ENCODE data around the gene DAB2IP. TPM values are rescaled to one million over a fixed set of nuclear protein-coding genes. Genes with fewer than 3 reads are reported as not detected.

Gene DAB2IP
- total and polyA plus RNA-seq, 2 of the 4 experiments (the other 2 are of a cell fraction), result 5.6 to 17.2 TPM

DNA sequence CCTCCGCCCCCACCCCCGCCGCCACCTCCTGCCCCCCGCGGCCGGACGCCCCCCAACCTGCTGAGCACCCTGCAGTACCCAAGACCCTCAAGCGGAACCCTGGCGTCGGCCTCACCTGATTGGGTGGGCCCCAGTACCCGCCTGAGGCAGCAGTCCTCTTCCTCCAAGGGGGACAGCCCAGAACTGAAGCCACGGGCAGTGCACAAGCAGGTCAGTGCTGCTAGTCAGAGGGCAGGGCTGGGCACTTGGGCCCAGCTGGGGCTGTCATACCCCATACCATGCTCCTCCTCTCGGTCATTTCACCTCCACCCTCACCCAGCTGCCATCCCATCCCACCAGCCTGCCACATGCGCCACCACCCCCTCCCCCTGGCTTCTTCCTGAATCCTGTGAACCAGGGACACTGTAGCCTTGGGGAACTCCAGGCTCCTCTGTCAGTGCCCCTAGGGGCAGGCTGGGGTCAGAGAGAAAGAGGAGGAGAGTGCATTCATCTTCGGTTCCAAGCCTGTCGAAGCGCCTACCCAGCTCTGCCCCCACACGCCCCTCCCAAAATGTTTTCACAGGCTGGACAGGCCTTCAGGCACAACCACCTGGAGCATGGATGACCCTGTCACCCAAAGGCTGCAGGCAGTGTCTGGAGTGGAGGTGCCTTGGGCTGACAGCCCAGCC is 122.0 kb downstream of the DAB2IP start:
- BruUV-seq (replicated peaks), result no TSS peak
- H3K79me1 ChIP-seq (ENCODE audit: low read depth in 1 of 2, low read length in 2 of 2), result peaks cover 0 to 34% of the 10 kb centered on the region in 2 experiments; a peak in 2 of 4 replicates
- ATAC-seq (ENCODE audit: low read depth) (no peak), DNase-seq (no peak)
- H3K36me3 ChIP-seq (ENCODE audit: control insufficient read depth, insufficient read depth, low read length), result peaks cover 69% of the 10 kb centered on the region
- H3K4me1 ChIP-seq (ENCODE audit: control insufficient read depth, insufficient read depth, low read length), result peaks cover 17% of the 10 kb centered on the region
- no peak overlapping the region for H4K8ac ChIP-seq (ENCODE audit: low read depth in 2 of 2, low read length in 2 of 2)
- H4K91ac ChIP-seq (ENCODE audit: insufficient read depth, low read depth, low read length), result no peak overlapping the region
- H3K23ac ChIP-seq (ENCODE audit: low read depth, low read length), result no peak overlapping the region
- no peak overlapping the region for H2AK9ac ChIP-seq (replicated peaks; ENCODE audit: low read depth, low read length, poor library complexity)
- no peak overlapping the region for H3K4me3 ChIP-seq (ENCODE audit: insufficient read depth, low read depth, low read length)
- TF ChIP-seq MAFK (IDR thresholded peaks at IDR 0.05; ENCODE audit: low read depth, low read length) (no peak), RFX5 (IDR thresholded peaks at IDR 0.05; ENCODE audit: low read depth, low read length) (no peak), RCOR1 (IDR thresholded peaks at IDR 0.05; ENCODE audit: insufficient replicate concordance, low read length) (no peak), CHD1 (IDR thresholded peaks at IDR 0.05; ENCODE audit: low read depth, low read length) (no peak), BHLHE40 (IDR thresholded peaks at IDR 0.05; ENCODE audit: low read depth, low read length) (no peak)
- TF ChIP-seq, protein P1, sequence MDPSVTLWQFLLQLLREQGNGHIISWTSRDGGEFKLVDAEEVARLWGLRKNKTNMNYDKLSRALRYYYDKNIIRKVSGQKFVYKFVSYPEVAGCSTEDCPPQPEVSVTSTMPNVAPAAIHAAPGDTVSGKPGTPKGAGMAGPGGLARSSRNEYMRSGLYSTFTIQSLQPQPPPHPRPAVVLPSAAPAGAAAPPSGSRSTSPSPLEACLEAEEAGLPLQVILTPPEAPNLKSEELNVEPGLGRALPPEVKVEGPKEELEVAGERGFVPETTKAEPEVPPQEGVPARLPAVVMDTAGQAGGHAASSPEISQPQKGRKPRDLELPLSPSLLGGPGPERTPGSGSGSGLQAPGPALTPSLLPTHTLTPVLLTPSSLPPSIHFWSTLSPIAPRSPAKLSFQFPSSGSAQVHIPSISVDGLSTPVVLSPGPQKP (IDR thresholded peaks at IDR 0.05; ENCODE audit: borderline replicate concordance, low read depth, low read length), result no peak
- H2BK20ac ChIP-seq (ENCODE audit: low read depth, low read length), result no peak overlapping the region
- dilution Hi-C loops (cut with HindIII; ENCODE audit: low sequenced_read_pairs, unreplicated experiment), result no loop called here
- H3K18ac ChIP-seq (ENCODE audit: low read depth, low read length), result no peak overlapping the region
- 100% methylated on average over 3 of the region's 18 CpGs; no CpG with 5 or more reads in 1 of the 2 experiments for WGBS, 2 experiments (ENCODE audit: extremely low coverage in 2 of 2, insufficient read length in 1 of 2)
- H2BK5ac ChIP-seq (ENCODE audit: low read depth, low read length, poor library complexity, severe bottlenecking), result no peak overlapping the region
- H4K20me1 ChIP-seq (ENCODE audit: insufficient read depth, low read length), result no peaks in the 10 kb centered on the region; the same call in 1 of the 2 replicates
- H4K5ac ChIP-seq (ENCODE audit: low read depth, low read length), result no peak overlapping the region
- no peak overlapping the region for H2AFZ ChIP-seq (replicated peaks; ENCODE audit: low read length, poor library complexity)
- no peak overlapping the region for H2BK120ac ChIP-seq (ENCODE audit: low read depth, low read length)
- in situ Hi-C loops (cut with MboI; ENCODE audit: low sequenced_read_pairs), result no loop called here
- ChIA-PET POLR2A (ENCODE audit: unreplicated experiment) (no interaction called here), CTCF (no interaction called here)
- peaks cover 16% of the 10 kb centered on the region for H3K9me1 ChIP-seq (ENCODE audit: insufficient read depth, low read length)
- no peak overlapping the region for H3K27ac ChIP-seq (ENCODE audit: insufficient read depth, low read length)
- no peak overlapping the region for H3K14ac ChIP-seq (replicated peaks; ENCODE audit: low read depth, low read length)
- intact Hi-C loops (cut with micrococcal nuclease), result no loop called here
- no peak overlapping the region for H3K9ac ChIP-seq (ENCODE audit: low read depth, low read length)
- H3K4me2 ChIP-seq (ENCODE audit: low read depth, low read length), result no peak overlapping the region
- H2BK15ac ChIP-seq (ENCODE audit: low read depth, low read length), result no peak overlapping the region
- H3K9me3 ChIP-seq (ENCODE audit: control insufficient read depth, insufficient read depth, low read length), result 0 out of 2 replicates have a peak, but pooled peaks cover 3% of the 10 kb centered on the region
- H3K56ac ChIP-seq (ENCODE audit: extremely low read depth, insufficient read depth, low read length), result no peak overlapping the region
- H3K4ac ChIP-seq (ENCODE audit: low read depth, low read length), result no peak overlapping the region
- H3K27me3 ChIP-seq (ENCODE audit: control insufficient read depth, insufficient read depth, low read length), result no peaks in the 10 kb centered on the region
- no peak overlapping the region for H2AK5ac ChIP-seq (ENCODE audit: low read depth, low read length)
